Suprapubic skin (tissue), 3 donors: Measurements from ENCODE around the gene R3HDML.

Source experiments
- EP300 ChIP-seq: sonication (generic); formaldehyde crosslinking; IDR thresholded peaks from one replicate; pipeline ENCODE4 v1.6.1; 2017; ENCODE audit warnings: antibody characterized with exemption
- TF ChIP-seq, protein P1 (sequence below), 2 donors: fragments of 200-600 bp in 1 of 2; fragments of 450-650 bp in 1 of 2; sonication (generic) in 1 of 2; IDR thresholded peaks; one replicate each; pipeline ENCODE4 v1.5.1; 2016 to 2019; ENCODE audit warnings: antibody characterized with exemption in 2 of 2, mild to moderate bottlenecking in 1 of 2, moderate library complexity in 1 of 2

- TF ChIP-seq EP300: no peak
- TF ChIP-seq, protein P1, sequence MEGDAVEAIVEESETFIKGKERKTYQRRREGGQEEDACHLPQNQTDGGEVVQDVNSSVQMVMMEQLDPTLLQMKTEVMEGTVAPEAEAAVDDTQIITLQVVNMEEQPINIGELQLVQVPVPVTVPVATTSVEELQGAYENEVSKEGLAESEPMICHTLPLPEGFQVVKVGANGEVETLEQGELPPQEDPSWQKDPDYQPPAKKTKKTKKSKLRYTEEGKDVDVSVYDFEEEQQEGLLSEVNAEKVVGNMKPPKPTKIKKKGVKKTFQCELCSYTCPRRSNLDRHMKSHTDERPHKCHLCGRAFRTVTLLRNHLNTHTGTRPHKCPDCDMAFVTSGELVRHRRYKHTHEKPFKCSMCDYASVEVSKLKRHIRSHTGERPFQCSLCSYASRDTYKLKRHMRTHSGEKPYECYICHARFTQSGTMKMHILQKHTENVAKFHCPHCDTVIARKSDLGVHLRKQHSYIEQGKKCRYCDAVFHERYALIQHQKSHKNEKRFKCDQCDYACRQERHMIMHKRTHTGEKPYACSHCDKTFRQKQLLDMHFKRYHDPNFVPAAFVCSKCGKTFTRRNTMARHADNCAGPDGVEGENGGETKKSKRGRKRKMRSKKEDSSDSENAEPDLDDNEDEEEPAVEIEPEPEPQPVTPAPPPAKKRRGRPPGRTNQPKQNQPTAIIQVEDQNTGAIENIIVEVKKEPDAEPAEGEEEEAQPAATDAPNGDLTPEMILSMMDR (IDR thresholded peaks at IDR 0.05): peak; percentile 89 to 97
These were observed 25.9 kb upstream of the R3HDML start, which contains the start of gene FITM2 for GRCh38 chr20:44310664-44311639.
